Activated gamma-delta T cell (primary cell): ENCODE measurements around the gene SASS6.

Experiments used
- DNase-seq: peaks from one replicate; lab custom pipeline; 2025; lab: John Stamatoyannopoulos, UW

The SASS6 gene

DNA sequence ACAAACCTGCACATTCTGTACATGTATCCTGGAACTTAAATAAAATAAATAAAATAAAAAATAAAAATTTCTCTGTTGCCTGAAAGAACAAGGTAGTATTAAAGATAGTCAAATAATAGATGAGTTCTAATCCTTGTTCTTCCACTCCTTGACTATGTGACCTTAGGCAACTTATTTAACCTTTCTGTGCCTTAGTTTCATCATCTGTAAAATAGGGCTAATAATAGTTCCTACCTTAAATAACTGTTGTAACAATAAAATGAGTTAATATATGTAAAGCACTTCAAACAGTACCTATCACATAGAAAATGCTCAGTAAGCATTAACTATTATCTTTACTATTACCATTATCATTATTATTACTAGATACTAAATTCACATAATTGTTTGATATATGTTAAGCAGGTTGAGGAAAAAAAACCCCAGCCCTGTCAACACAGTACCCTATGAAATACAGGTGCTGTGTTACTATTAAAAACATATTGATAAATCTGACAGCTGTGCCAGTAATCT is 23.1 kb downstream of the SASS6 start:
- no peak for DNase-seq

DNA sequence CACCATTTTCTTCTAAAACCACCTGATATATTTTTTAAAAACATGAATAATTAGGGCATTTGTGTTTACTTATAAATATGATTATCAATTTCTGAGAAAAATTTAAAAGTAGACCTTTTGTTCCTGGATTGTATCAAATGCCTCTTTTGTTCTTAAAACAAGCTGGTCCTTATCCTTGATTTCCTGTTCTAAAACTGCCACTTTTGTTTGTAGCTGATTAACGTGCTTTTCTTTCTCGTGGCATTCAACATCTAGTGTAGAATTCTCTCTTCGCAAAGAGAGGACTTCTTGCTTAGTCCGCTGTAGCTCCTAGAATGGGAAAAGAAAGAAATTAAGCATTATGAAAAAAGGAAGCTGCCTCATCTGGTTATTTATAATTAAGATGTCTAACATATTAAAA is 25.0 kb downstream of the SASS6 start:
- DNase-seq = no peak

DNA sequence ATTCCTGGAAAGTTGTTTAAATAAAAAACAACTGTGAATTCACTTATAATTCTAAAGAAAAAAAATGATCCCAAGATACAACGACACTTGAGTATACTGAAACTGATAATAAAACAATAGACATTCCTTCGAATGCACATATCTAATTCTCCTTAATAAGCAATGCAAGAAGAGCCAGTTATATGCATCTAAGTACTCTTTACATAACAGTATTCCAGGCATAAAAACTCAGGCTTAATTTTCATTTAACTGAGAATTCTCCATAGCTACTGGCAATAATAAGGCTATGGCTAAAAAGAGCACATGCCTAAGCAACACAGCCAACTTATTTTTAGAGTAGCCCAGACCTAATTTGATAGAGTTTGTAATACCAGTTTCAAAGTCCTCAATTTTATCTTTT is 31.2 kb downstream of the SASS6 start:
- no peak for DNase-seq

DNA sequence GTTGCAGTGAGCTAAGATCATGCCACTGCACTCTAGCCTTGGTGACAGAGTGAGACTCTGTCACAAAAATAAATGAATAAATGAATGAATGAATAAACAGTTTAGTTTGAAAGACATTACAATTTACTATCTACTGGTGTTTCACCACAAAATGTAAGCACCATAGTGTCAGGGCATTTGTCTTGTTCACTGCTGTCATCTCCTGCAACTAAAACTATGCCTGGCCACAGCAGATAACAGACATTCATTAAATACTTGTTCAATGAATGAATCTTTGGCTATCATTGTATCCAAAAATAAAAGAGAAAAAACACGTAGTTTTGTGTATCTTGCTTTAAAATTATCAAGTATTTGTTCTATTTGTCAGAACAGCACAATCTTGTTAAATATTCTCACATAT is 32.5 kb downstream of the SASS6 start:
- no peak for DNase-seq

DNA sequence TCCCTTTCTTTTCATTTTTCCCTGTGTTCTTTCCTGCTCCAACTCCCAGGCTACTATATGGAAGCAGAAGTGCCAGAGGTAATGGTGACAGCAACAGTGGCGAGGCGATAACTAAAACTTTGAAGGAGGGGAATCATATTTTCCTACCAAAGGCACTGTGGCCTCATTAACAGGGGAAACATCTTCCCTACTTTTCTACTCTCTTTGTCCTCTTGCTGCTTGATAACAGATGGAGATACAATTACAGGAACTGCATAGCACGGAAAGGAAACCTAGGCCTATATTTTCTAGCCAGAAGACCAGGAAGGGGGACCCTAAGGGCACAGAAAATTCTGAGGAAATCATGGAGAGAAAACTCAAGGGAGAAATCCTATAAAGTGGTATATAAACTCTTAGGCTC is 42.3 kb downstream of the SASS6 start:
- no peak for DNase-seq

DNA sequence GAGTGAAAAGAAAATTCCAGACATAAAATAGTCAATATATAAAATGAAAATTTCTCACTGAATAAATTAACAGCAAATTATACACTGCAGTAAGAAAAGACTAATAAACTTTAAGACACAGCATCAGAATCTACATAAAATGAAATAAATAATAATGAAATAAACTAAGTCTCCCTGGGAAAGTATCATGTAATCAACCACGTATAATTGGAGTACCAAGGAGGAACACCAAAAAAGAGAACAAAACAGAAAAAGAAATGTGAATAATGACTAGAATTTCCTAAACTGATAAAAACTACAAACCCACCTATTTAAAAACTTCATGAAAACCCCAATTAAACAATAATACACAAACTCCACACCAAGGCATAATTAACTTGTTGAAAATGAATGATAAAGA is 43.6 kb downstream of the SASS6 start:
- DNase-seq = no peak

DNA sequence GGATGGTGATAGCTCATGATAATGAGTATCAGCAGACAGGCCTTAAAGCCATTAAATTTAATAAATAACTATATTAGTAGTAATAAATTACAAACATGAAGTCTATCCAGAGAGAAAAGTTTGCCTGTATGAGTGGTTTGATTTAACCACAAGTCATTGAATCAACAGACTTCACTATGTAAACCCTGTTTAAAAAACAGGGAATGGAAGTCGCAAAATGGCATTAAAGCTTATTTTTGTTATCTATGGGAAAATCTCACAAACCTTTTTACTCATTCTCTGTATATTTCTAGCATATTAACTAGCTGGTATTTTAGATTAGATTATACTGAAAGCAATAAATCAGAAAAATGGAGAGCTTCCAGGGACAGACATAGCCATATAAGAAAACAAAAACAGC is 45.3 kb downstream of the SASS6 start:
- DNase-seq = no peak

DNA sequence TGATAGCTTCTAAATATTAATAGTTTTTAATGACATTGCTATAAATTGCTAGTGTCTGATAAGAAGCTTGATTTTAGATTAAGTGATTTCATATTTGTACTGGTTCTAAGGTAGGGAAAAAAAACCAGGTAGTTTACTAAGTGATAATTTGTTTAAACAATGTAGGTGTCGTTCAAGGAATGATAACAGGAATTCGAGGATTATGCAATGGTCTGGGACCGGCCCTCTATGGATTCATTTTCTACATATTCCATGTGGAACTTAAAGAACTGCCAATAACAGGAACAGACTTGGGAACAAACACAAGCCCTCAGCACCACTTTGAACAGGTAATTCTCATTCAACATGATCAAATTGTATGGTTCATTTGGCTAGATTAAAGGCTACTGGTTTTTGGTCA is 52.4 kb downstream of the SASS6 start:
- no peak for DNase-seq

DNA sequence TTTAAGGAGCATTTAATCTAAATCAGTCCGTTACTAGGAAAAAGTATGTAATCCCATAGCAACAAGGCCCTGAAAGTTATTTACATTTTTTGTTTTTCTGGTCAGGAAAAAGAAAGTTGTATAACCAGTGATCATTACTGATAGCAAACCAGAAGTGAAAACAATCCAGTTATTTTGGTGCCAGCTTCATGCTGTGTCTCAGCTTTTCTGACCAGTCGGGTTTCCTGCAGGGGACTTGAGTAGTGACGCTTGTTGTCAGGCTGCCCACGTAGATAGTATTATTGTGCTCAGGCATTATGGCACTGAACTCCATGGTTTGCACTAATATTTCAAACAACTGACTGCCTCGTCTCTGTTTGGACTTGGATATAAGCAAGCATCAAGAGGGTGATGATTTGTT is 55.2 kb downstream of the SASS6 start:
- DNase-seq = no peak

DNA sequence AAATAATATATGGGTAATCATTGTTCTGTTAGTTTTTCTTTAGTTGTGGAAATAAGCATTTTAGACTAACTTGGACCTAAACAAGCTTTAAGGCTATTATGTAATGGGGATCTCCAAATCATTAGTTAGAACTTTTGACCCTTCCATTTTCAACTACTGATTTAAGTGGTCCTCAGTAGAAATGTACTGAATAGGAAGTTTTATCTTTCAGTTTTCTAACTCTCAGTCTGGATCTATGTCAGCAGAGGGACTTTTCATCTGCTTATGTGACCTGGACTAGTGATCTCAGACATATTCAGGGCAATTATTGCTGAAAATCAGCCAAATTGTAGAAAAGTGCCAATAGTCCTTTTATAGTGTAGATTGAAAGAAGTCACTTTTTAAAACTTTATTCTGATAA is 56.0 kb downstream of the SASS6 start:
- no peak for DNase-seq

DNA sequence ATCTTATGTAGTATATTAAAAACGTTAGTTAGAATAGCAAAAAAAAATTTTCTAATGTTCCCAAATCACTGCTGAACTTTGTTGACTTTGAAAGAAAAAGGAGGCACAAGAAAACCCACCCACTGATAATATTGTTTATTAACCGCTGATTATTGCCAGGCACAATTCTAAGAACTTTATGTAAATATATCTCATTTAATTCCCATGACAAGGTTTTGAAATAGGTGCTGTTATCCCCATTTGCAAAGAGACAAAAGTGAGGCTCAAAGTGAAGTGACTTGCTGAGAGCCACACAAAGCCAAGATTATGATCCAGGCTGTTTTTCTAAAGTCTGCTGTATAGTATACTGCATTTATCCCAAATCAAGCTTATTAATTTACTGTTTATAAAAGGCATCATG is 56.4 kb downstream of the SASS6 start:
- no peak for DNase-seq

DNA sequence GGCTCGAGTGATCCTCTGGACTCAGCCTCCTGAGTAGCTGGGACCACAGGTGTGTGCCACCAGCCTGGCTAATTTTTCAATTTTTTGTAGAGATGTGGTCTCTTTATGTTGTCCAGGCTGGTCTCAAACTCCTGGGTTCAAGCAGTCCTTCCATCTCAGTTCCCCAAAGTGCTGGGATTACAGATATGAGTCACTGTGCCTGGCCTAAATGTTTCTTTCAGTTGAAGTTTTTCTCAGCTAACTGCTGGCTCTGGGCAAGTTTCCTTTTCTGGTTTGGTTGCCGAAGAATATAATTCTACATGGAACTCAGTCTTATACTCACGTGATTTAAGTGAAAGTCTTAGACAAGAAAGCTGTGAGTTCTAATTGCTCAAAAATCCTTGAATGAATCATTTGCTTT is 57.0 kb downstream of the SASS6 start:
- DNase-seq = no peak

DNA sequence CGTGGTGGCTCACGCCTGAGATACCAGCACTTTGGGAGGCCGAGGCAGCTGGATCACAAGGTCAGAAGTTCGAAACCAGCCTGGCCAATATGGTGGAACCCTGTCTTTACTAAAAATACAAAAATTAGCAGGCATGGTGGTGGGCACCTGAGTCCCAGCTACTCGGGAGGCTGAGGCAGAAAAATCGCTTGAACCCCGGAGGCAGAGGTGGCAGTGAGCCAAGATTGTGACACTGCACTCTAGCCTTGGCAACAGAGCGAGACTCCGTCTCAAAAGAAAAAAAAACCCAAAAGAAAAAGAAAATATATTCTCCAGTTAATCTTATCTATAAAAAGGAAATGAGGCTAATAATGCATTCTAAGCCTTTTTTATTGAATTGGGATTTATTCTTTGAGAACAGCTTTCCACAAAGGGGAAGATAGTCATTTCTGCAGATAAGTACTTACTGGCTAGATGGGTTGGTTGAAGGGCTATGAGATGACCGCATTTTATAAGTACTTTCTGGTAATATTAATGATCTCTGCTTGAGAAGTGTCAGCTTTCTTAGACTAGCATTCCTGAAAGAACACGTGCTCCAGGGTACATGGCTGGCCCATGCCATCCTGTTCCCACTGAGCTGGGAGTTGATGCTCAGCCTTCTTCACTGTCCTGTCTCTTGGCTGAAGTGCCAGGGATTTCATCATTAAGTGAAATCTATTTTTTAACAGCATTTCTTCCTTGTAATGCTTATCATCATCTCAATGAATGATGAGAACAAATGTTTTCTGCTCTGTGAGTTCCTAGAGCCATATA is 57.9 kb downstream of the SASS6 start:
- DNase-seq = no peak

DNA sequence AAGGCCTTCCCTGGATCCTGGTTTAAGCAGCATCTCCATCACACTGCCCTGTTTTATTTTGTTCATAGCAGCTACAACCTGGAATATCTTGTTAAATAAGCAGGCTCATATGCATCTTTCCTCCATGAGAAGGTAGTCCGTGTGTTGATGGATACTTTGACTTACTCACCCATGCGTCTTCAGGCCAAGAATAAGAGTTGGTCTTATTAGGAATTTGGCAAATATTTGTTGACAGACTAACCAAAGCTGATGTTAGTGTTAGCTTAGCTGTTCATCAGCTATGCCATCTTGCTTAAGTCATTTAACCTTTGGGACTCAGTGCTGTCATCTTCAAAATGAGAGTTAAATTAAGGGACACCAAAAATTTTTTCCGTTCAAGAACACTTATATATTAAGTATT is 59.2 kb downstream of the SASS6 start:
- DNase-seq = no peak

DNA sequence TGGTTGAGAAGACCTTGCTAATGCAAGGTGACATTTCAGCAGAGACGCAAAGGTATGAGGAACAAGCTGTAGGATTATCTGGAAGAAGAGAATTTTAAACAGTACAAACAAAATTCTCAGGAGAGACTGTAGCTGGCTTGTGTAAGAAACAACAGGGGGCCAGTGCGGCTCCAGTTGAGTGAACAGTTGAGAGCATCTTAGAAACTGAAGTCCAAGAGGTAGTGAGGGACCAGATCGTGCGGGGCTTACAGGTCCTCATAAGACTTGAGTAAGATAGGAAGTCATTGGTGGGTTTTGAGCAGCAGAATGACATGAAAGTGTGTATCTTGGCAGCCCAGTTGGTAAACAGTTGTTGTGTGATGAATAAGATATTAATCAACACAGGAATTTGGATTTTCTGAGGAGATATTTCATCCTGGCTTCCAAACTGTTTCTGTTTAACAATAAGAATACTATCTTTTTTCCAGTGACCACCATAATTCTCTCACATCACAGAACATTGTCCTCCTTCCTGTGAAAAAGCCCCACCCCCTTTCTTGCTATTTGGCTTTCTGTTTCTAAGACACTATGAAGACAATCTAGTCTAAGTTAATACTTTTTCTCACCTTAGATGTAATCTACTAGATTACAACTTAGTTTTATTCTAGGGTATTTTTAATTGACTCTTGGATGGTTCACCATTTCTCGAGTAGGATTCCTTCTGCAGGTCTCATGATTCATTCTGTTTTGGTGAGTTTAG is 62.4 kb downstream of the SASS6 start:
- DNase-seq = no peak

DNA sequence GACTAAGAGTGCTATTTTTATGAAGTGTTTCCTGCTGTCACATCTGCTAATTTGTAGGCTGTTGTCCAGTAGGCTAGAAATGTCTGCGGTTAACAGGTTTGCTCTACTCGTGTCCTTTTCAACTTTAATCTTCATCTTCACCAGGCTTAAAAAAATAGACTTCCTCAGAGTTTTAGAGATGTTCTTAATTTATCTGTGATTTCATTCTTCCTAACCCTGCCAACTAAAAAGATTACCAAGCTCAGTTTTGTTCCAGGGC is 66.8 kb downstream of the SASS6 start:
- no peak for DNase-seq

DNA sequence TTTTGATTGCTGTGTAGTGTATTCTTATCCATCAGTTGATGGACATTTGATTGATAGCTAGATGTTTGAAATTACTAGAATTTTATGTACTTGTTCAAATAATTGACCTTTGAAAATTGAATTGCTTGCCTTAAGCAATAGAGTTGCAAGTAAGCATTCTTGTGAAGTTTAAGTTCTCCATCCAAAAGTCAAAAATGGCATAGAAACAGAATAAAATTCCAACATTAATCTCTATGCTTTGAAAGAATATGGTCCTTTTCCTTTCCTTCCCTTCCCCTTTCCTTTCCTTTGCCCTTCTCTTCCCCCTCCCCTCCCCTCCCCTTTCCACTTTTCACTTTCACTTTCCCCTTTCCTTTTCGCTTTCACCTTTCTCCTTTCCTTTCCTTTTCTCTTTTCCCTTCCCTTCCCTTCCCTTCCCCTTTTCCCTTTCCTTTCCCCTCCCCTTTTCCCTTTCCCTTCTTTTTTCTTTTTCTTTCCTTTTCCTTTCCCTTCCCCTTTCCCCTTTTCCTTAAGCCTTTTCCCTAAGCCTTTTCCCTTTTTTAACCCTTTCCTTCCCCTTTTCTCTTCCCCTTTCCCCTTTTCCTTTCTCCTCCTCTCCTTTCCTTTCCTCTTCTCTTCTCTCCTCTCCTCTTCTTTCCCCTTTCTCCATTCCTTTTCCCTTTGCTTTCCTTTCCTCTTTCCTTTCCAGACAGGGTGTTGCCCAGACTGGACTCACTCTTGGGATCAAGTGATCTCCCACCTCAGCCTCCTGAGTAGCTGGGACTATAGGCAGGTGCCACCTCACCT is 67.4 kb downstream of the SASS6 start:
- DNase-seq = no peak

DNA sequence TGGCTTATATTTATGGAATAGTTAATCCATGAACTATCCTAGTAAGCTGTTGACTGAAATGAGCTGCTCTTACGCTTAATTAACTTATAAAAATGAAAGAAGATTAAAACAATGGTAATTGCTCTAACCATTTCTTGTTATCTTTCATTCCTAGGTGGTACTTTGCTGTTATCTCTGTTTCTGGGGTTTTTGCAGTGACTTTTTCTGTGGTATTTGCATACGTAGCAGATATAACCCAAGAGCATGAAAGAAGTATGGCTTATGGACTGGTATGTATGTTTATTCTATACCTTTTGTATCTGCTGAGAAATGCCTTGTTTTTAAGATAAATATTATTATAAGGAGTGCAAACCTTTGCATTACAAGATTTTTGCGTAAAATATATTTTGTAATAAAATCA is 71.0 kb downstream of the SASS6 start:
- no peak for DNase-seq

DNA sequence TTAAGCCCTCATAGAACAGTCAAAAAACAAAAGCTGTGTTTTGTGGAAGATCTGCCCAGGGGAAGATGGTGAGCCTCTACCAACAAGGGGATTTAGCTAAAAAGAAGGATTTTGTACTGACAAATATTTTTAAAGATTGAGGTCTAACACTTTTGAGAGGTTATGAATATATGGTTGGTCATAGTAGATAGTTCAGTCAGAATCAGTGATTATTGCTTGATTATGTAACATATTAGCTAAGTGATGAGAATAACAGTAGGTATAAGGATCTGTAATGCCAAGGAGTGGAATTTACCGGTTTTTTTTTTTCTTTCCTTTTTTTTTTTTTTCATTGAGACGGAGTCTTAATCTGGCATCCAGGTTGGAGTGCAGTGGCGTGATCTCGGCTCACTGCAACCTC is 79.0 kb downstream of the SASS6 start:
- no peak for DNase-seq

DNA sequence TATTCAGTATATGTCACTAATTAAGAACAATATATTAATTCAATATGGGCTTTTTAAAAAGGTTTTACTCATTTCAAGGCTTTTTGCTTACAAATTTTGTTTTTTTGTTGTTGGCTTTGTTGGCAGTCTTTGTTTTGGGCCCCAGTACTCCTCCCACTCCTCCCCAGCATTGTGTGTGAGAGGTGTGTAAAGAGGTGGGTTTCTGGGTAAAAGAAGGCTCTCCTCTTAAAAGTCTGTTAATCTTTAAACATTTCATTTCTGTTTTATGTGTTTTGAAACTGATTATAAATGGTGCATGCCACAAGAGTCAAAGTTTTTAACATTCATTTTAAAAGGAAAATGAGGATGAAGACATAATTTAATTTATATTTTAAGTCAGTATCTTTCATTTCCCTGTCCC is 79.6 kb downstream of the SASS6 start:
- no peak for DNase-seq

DNA sequence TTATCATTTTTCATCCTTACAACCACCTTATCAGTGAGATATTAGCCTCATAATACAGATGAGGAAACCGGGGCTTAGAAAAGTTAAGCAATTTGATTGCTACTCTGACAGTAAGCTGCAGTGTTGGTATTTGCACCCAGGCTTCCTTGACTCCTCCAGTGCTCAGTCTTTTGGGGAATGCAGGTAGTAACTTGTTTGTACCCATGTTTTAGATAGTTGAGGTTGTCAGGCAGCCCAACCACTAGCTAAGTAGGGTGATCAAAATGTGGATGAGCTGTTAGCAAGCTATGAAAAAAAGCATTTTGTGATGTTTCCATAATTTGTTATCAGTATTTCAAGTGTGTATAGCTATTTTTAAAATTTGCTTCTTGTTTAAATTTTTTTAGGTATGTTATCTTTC is 80.8 kb downstream of the SASS6 start:
- DNase-seq = no peak

DNA sequence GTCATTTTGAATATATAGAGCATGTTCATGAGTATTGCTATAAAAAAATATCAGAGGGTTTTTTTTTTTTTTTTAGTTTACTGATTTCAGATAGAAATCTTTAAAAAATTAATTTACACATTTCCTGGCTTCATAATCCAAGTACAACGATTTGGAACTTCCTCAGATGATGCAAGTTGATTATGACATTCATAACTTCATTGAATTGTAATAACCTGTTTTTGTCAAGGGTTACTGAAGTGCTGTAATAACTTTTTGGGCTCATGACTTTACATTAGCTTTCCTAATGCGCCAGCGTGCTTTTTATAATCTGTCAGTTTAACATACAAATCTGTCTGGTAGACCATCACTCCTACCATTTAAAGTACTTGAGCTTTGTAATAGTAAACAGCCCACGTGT is 81.3 kb downstream of the SASS6 start:
- no peak for DNase-seq

DNA sequence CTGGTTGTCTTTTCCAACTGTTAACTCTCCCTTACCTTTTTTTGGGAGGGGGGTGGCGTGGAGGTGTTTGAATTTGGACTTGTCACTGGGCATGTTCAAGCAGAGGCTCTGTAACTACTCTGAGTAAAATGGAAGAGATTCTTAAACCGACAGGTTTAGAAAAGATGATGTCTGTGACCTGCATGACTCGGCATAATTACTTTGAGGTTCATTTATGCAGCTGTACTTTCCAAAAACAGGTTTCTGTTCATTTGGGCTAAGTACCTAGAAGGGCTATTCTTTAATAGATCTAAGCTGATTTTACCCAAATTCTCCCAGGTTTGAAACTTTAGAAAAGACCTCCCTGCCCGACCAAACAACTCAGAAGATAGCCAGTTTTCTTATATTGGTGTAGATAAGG is 82.6 kb downstream of the SASS6 start:
- DNase-seq = no peak
